ENCODE results near the gene CREB5. TPM values are rescaled to one million over a fixed set of nuclear protein-coding genes. Genes with fewer than 3 reads are reported as not detected.
"Not testable (repeated sequence)": the region's sequence is repeated elsewhere in the genome, so short reads cannot be mapped to it uniquely, and the experiment has no call there.

CREB5 gene
- total and polyA plus RNA-seq, 2 experiments from 2014 or later = 2.4 to 4.4 TPM

- H3K4me3 ChIP-seq; H3K27me3 ChIP-seq (ENCODE audit: insufficient read depth); H3K9me2 ChIP-seq (ENCODE audit: insufficient read depth); H3K4me1 Mint-ChIP-seq; H4K20me1 ChIP-seq (replicated peaks; ENCODE audit: insufficient read depth); H3K4me1 ChIP-seq (ENCODE audit: insufficient read depth); H2AFZ ChIP-seq; H3K27ac ChIP-seq (ENCODE audit: low read depth); H3K4me2 ChIP-seq; H3K9me3 Mint-ChIP-seq; H3K36me3 ChIP-seq (ENCODE audit: insufficient read depth); H3K79me2 ChIP-seq (replicated peaks; ENCODE audit: insufficient read depth); H3K36me3 Mint-ChIP-seq (ENCODE audit: low read depth); H3K27ac Mint-ChIP-seq; ATAC-seq; DNase-seq (ENCODE audit: low spot score); H3K27me3 Mint-ChIP-seq (ENCODE audit: insufficient read depth, low read depth, poor library complexity); H3K4me3 Mint-ChIP-seq; H3F3A ChIP-seq (replicated peaks; ENCODE audit: low read depth): not testable (repeated sequence)
Measured at GRCh38 chr7:28786156-28786555, 373.8 kb downstream of the CREB5 start.

GRCh38 chr7:28787106-28787505, 374.8 kb downstream of the CREB5 start:
- peaks cover 2% of the 10 kb centered on the region for H3K27me3 Mint-ChIP-seq (ENCODE audit: insufficient read depth, low read depth, poor library complexity)
- H3K4me2 ChIP-seq = no peak overlapping the region
- no peaks in the 10 kb centered on the region for H3K4me1 ChIP-seq (ENCODE audit: insufficient read depth)
- H3K36me3 Mint-ChIP-seq (ENCODE audit: low read depth) = no peaks in the 10 kb centered on the region
- no peaks in the 10 kb centered on the region for H3K27me3 ChIP-seq (ENCODE audit: insufficient read depth)
- no peaks in the 10 kb centered on the region; the same call in 2 of the 3 replicates for H3K4me1 Mint-ChIP-seq
- H3K79me2 ChIP-seq (replicated peaks; ENCODE audit: insufficient read depth) = no peaks in the 10 kb centered on the region
- H2AFZ ChIP-seq = no peak overlapping the region
- DNase-seq (ENCODE audit: low spot score) = no peak
- ATAC-seq = no peak
- H3K36me3 ChIP-seq (ENCODE audit: insufficient read depth) = no peaks in the 10 kb centered on the region
- H3K9me3 Mint-ChIP-seq = no peaks in the 10 kb centered on the region
- peaks cover 4% of the 10 kb centered on the region; the same call in 1 of the 2 replicates for H3K9me2 ChIP-seq (ENCODE audit: insufficient read depth)
- H3F3A ChIP-seq (replicated peaks; ENCODE audit: low read depth) = no peaks in the 10 kb centered on the region
- no peaks in the 10 kb centered on the region; the same call in 1 of the 2 replicates for H4K20me1 ChIP-seq (replicated peaks; ENCODE audit: insufficient read depth)
- H3K4me3 Mint-ChIP-seq = no peak overlapping the region
- H3K27ac Mint-ChIP-seq = no peak overlapping the region
- H3K4me3 ChIP-seq = no peak overlapping the region
- no peak overlapping the region for H3K27ac ChIP-seq (ENCODE audit: low read depth)
- no peak for TF ChIP-seq ZNF331 (CRISPR knock-in tag; IDR thresholded peaks at IDR 0.05; ENCODE audit: low read depth)
- TF ChIP-seq JUNB (IDR thresholded peaks at IDR 0.05; ENCODE audit: unreplicated experiment) = no peak
- TF ChIP-seq CTCF (conservative IDR thresholded peaks at IDR 0.05; ENCODE audit: low read depth in 2 of 2) = no peak
- TF ChIP-seq ZNF114 (CRISPR knock-in tag; IDR thresholded peaks at IDR 0.05) = no peak
- TF ChIP-seq REST (IDR thresholded peaks at IDR 0.05; ENCODE audit: unreplicated experiment) = no peak
- TF ChIP-seq POLR2AphosphoS5 (IDR thresholded peaks at IDR 0.05; ENCODE audit: low read depth) = no peak
- no peak for TF ChIP-seq EZH2phosphoT487 (IDR thresholded peaks at IDR 0.05; ENCODE audit: unreplicated experiment)
- TF ChIP-seq ZNF462 (CRISPR knock-in tag; IDR thresholded peaks at IDR 0.05) = no peak
- TF ChIP-seq CREB1 (CRISPR knock-in tag; IDR thresholded peaks at IDR 0.05; ENCODE audit: low read depth) = no peak
- TF ChIP-seq NANOG (IDR thresholded peaks at IDR 0.05; ENCODE audit: borderline replicate concordance) = no peak
